B cell (primary cell): Measurements from ENCODE around the gene SLC6A18.

Experiments used
- CTCF ChIP-seq: fragments of 200-600 bp; IDR thresholded peaks from one replicate; pipeline ENCODE4 v1.8.0; 2022; ENCODE audit warnings: antibody characterized with exemption, mild to moderate bottlenecking
- EZH2 ChIP-seq: IDR thresholded peaks from 2 replicates; pipeline ENCODE4 v1.6.1; 2012; ENCODE audit warnings: borderline replicate concordance, low read depth, mild to moderate bottlenecking, moderate library complexity, low read length; ENCODE audit not compliant: insufficient read depth, poor library complexity, severe bottlenecking

- TF ChIP-seq EZH2 = no peak
- TF ChIP-seq CTCF = no peak
Observed at GRCh38 chr5:1292139-1292538, 67.0 kb downstream of the SLC6A18 start.
